IMR-90 (cell line): ENCODE data around the gene MCRS1. TPM values are rescaled to one million over a fixed set of nuclear protein-coding genes. Genes with fewer than 3 reads are reported as not detected.

Experiments
- ATAC-seq: fragments of 200-7000 bp; cut with Tn5 transposase; 2 replicates; pipeline ENCODE4 v1.9.1; 2020; ENCODE audit warnings: low read depth, mild to moderate bottlenecking, moderate library complexity
- BruUV-seq: library from RNA; stranded (reverse); fragments of 400-500 nt; replicated peaks from 2 replicates; lab custom pipeline; 2021; lab: Mats Ljungman, UMichigan
- CTCF ChIA-PET: fragments of 300-600 bp; formaldehyde crosslinking; extraction: SDS; loops from one replicate; lab custom pipeline; 2021; ENCODE audit warnings: antibody characterized with exemption; lab: Yijun Ruan, JAX
- POLR2A ChIA-PET: fragments of 300-600 bp; sonication (Branson Sonifier 250); formaldehyde crosslinking; loops from one replicate; lab custom pipeline; 2022; ENCODE audit warnings: antibody characterized with exemption; ENCODE audit not compliant: unreplicated experiment; lab: Charles Lee
- DNase-seq: peaks from one replicate; pipeline ENCODE4 v3.0.0; 2013
- H2AFZ ChIP-seq: replicated peaks from 2 replicates; pipeline ENCODE3; 2013; ENCODE audit warnings: low read length, mild to moderate bottlenecking; ENCODE audit not compliant: poor library complexity
- H2AK5ac ChIP-seq: 2 replicates; pipeline ENCODE4 v1.6.1; 2013; ENCODE audit warnings: low read depth, low read length, inconsistent platforms
- H2AK9ac ChIP-seq: replicated peaks from 2 replicates; pipeline ENCODE3; 2013; ENCODE audit warnings: mild to moderate bottlenecking, low read depth, low read length, moderate library complexity; ENCODE audit not compliant: poor library complexity
- H2BK120ac ChIP-seq: 2 replicates; pipeline ENCODE4 v1.6.1; 2013; ENCODE audit warnings: low read depth, low read length, inconsistent platforms
- H2BK15ac ChIP-seq: 3 replicates; pipeline ENCODE4 v1.6.1; 2013; ENCODE audit warnings: low read depth, low read length, inconsistent platforms
- H2BK20ac ChIP-seq: 2 replicates; pipeline ENCODE4 v1.6.1; 2013; ENCODE audit warnings: low read depth, mild to moderate bottlenecking, inconsistent platforms, low read length, moderate library complexity
- H2BK5ac ChIP-seq: 2 replicates; pipeline ENCODE4 v1.6.1; 2013; ENCODE audit warnings: mild to moderate bottlenecking, low read depth, low read length, inconsistent platforms; ENCODE audit not compliant: poor library complexity, severe bottlenecking
- H3K14ac ChIP-seq: replicated peaks from 2 replicates; pipeline ENCODE4 v1.6.1; 2013; ENCODE audit warnings: low read depth, low read length, inconsistent platforms
- H3K18ac ChIP-seq: 2 replicates; pipeline ENCODE4 v1.6.1; 2013; ENCODE audit warnings: low read depth, low read length, control low read depth
- H3K23ac ChIP-seq: 2 replicates; pipeline ENCODE4 v1.6.1; 2013; ENCODE audit warnings: low read depth, low read length, inconsistent platforms
- H3K27ac ChIP-seq: 2 replicates; pipeline ENCODE4 v1.5.1; 2013; ENCODE audit warnings: mild to moderate bottlenecking, control low read depth, low read length; ENCODE audit not compliant: insufficient read depth
- H3K27me3 ChIP-seq: 2 replicates; pipeline ENCODE4 v1.6.1; 2013; ENCODE audit warnings: low read length; ENCODE audit not compliant: control insufficient read depth, insufficient read depth
- H3K36me3 ChIP-seq: 2 replicates; pipeline ENCODE4 v1.6.1; 2013; ENCODE audit warnings: low read length, mixed read lengths; ENCODE audit not compliant: control insufficient read depth, insufficient read depth
- H3K4ac ChIP-seq: 2 replicates; pipeline ENCODE4 v1.6.1; 2013; ENCODE audit warnings: low read depth, low read length, inconsistent platforms
- H3K4me1 ChIP-seq: 2 replicates; pipeline ENCODE4 v1.6.1; 2013; ENCODE audit warnings: low read length, mixed read lengths; ENCODE audit not compliant: control insufficient read depth, insufficient read depth
- H3K4me2 ChIP-seq: 2 replicates; pipeline ENCODE4 v1.6.1; 2013; ENCODE audit warnings: low read depth, mild to moderate bottlenecking, control low read depth, low read length, moderate library complexity
- H3K4me3 ChIP-seq: 2 replicates; pipeline ENCODE4 v1.5.1; 2013; ENCODE audit warnings: low read depth, mild to moderate bottlenecking, control low read depth, low read length, moderate library complexity; ENCODE audit not compliant: insufficient read depth
- H3K56ac ChIP-seq: 2 replicates; pipeline ENCODE4 v1.6.1; 2013; ENCODE audit warnings: low read length, inconsistent platforms; ENCODE audit not compliant: insufficient read depth; ENCODE audit errors: extremely low read depth
- H3K79me1 ChIP-seq, 2 experiments: 2 replicates each; pipeline ENCODE4 v1.6.1; 2013; ENCODE audit warnings: low read length in 2 of 2, inconsistent platforms in 1 of 2, low read depth in 1 of 2
- H3K9ac ChIP-seq: 2 replicates; pipeline ENCODE4 v1.6.1; 2013; ENCODE audit warnings: low read depth, low read length, control low read depth
- H3K9me1 ChIP-seq: 2 replicates; pipeline ENCODE4 v1.6.1; 2013; ENCODE audit warnings: low read length, inconsistent platforms; ENCODE audit not compliant: insufficient read depth
- H3K9me3 ChIP-seq: 2 replicates; pipeline ENCODE4 v1.6.1; 2013; ENCODE audit warnings: low read length; ENCODE audit not compliant: control insufficient read depth, insufficient read depth
- H4K20me1 ChIP-seq: 2 replicates; pipeline ENCODE4 v1.6.1; 2013; ENCODE audit warnings: low read length, inconsistent platforms; ENCODE audit not compliant: insufficient read depth
- H4K5ac ChIP-seq: 2 replicates; pipeline ENCODE4 v1.6.1; 2013; ENCODE audit warnings: mild to moderate bottlenecking, low read depth, low read length, control low read depth
- H4K8ac ChIP-seq, 2 experiments: 2 replicates each; pipeline ENCODE4 v1.6.1; 2013; ENCODE audit warnings: low read depth in 2 of 2, low read length in 2 of 2, control low read depth in 1 of 2, inconsistent platforms in 1 of 2
- H4K91ac ChIP-seq: 2 replicates; pipeline ENCODE4 v1.6.1; 2013; ENCODE audit warnings: low read depth, low read length, inconsistent platforms; ENCODE audit not compliant: insufficient read depth
- BHLHE40 ChIP-seq: fragments of 150-350 bp; IDR thresholded peaks from 2 replicates; pipeline ENCODE4 v1.6.1; 2016; ENCODE audit warnings: mild to moderate bottlenecking, low read depth, low read length
- CEBPB ChIP-seq: IDR thresholded peaks from 2 replicates; pipeline ENCODE4 v1.6.1; 2012; ENCODE audit warnings: low read depth, low read length, improper control_type of control experiment
- CHD1 ChIP-seq: IDR thresholded peaks from 2 replicates; pipeline ENCODE4 v1.6.1; 2012; ENCODE audit warnings: low read depth, low read length, improper control_type of control experiment
- CTCF ChIP-seq: conservative IDR thresholded peaks from 2 replicates; pipeline ENCODE4 v1.5.1; 2012; ENCODE audit warnings: mild to moderate bottlenecking, low read depth, low read length, improper control_type of control experiment
- ELK1 ChIP-seq: fragments of 150-350 bp; IDR thresholded peaks from 2 replicates; pipeline ENCODE4 v1.6.1; 2016; ENCODE audit warnings: low read depth, mild to moderate bottlenecking, low read length, moderate library complexity, borderline replicate concordance
- FOS ChIP-seq: fragments of 150-350 bp; IDR thresholded peaks from 2 replicates; pipeline ENCODE4 v1.6.1; 2016; ENCODE audit warnings: low read depth, low read length
- MAFK ChIP-seq: IDR thresholded peaks from 2 replicates; pipeline ENCODE4 v1.6.1; 2012; ENCODE audit warnings: low read depth, low read length, improper control_type of control experiment
- MAZ ChIP-seq: IDR thresholded peaks from 2 replicates; pipeline ENCODE4 v1.6.1; 2012; ENCODE audit warnings: low read depth, mild to moderate bottlenecking, low read length, improper control_type of control experiment, moderate library complexity, borderline replicate concordance
- MXI1 ChIP-seq: IDR thresholded peaks from 2 replicates; pipeline ENCODE4 v1.6.1; 2012; ENCODE audit warnings: low read depth, mild to moderate bottlenecking, low read length, moderate library complexity, borderline replicate concordance
- NFE2L2 ChIP-seq: fragments of 150-350 bp; IDR thresholded peaks from 2 replicates; pipeline ENCODE4 v1.6.1; 2016; ENCODE audit warnings: low read depth, mild to moderate bottlenecking, low read length
- POLR2A ChIP-seq: IDR thresholded peaks from 2 replicates; pipeline ENCODE4 v1.6.1; 2012; ENCODE audit warnings: mild to moderate bottlenecking, low read depth, low read length
- RAD21 ChIP-seq: IDR thresholded peaks from 2 replicates; pipeline ENCODE4 v1.6.1; 2012; ENCODE audit warnings: low read length, improper control_type of control experiment
- RCOR1 ChIP-seq: IDR thresholded peaks from 2 replicates; pipeline ENCODE4 v1.6.1; 2012; ENCODE audit warnings: mild to moderate bottlenecking, low read length, improper control_type of control experiment; ENCODE audit not compliant: insufficient replicate concordance
- SMC3 ChIP-seq: fragments of 150-350 bp; IDR thresholded peaks from 2 replicates; pipeline ENCODE4 v1.6.1; 2016; ENCODE audit warnings: low read depth, mild to moderate bottlenecking, antibody characterized with exemption, low read length, moderate library complexity
- WGBS, 2 experiments: methylation state at CpG; one replicate each; pipeline versions ENCODE4 v1.1.5 to v1.1.7; 2013; ENCODE audit warnings: missing lambda C conversion rate in 2 of 2; ENCODE audit not compliant: insufficient read length in 1 of 2; ENCODE audit errors: extremely low coverage in 2 of 2; 5-methylcytosine and 5-hydroxymethylcytosine counted together
- dilution Hi-C: fragments of 300-500 bp; cut with HindIII; formaldehyde crosslinking; loops from one replicate; pipeline ENCODE4 v1.14.3; 2018; ENCODE audit warnings: low sequenced_read_pairs; ENCODE audit not compliant: unreplicated experiment
- in situ Hi-C: fragments of 300-500 bp; cut with MboI; formaldehyde crosslinking; loops from 3 replicates; pipeline ENCODE4 v1.14.3; 2019; ENCODE audit warnings: low sequenced_read_pairs, inconsistent platforms, mixed read lengths
- intact Hi-C: fragments of 100-400 bp; cut with micrococcal nuclease; formaldehyde crosslinking; loops from 2 replicates; pipeline ENCODE4 v1.10.0; 2022
- polyA plus RNA-seq, 3 experiments: library from polyadenylated mRNA; depleted of rRNA; stranded (reverse); fragments of >200 nt; gene quantifications; 2 replicates each; pipeline ENCODE4 v1.2.3, GENCODE V29; 2012; ENCODE audit warnings: low replicate concordance in 1 of 3
- total RNA-seq: library from RNA; depleted of rRNA; stranded (reverse); fragments of >200 nt; gene quantifications from 2 replicates; pipeline ENCODE4 v1.2.3, GENCODE V29; 2012
- TF ChIP-seq, protein P1 (sequence below): fragments of 150-350 bp; IDR thresholded peaks from 2 replicates; pipeline ENCODE4 v1.6.1; 2017; ENCODE audit warnings: mild to moderate bottlenecking, antibody characterized with exemption, low read length, low read depth

The MCRS1 gene
- total and polyA plus RNA-seq, 2 of the 4 experiments (the other 2 are of a cell fraction): 72.9 to 73.2 TPM

GRCh38 chr12:49560695-49561094 lies 7.2 kb downstream of the MCRS1 start:
- Histone ChIP-seq H2BK120ac (no peak overlapping the region), H2BK15ac (no peak overlapping the region), H3K14ac (no peak overlapping the region), H4K20me1 (no peaks in the 10 kb centered on the region), H3K18ac (no peak overlapping the region), H4K5ac (no peak overlapping the region), H3K4me2 (no peak overlapping the region), H2AK9ac (no peak overlapping the region), H4K91ac (no peak overlapping the region), H3K27ac (no peak overlapping the region), H2BK5ac (no peak overlapping the region), H3K9me3 (no peaks in the 10 kb centered on the region), H2BK20ac (no peak overlapping the region), H3K9ac (no peak overlapping the region), H3K4ac (no peak overlapping the region), H3K4me1 (no peaks in the 10 kb centered on the region), H4K8ac (no peak overlapping the region), H3K36me3 (peaks cover 62% of the 10 kb centered on the region), H3K27me3 (no peaks in the 10 kb centered on the region), H2AFZ (no peak overlapping the region), H2AK5ac (no peak overlapping the region), H3K4me3 (no peak overlapping the region), H3K56ac (no peak overlapping the region), H3K79me1 (peaks cover 7 to 10% of the 10 kb centered on the region in 2 experiments), H3K9me1 (no peaks in the 10 kb centered on the region), H3K23ac (no peak overlapping the region)
- dilution Hi-C loops (no loop called here), in situ Hi-C loops (no loop called here), intact Hi-C loops (no loop called here)
- WGBS, 2 experiments: 100% methylated on average over 1 of the region's 7 CpGs; no CpG with 5 or more reads in 1 of the 2 experiments
- TF ChIP-seq POLR2A: no peak
- no peak for TF ChIP-seq MXI1
- TF ChIP-seq BHLHE40: no peak
- no peak for TF ChIP-seq MAZ
- TF ChIP-seq, protein P1, sequence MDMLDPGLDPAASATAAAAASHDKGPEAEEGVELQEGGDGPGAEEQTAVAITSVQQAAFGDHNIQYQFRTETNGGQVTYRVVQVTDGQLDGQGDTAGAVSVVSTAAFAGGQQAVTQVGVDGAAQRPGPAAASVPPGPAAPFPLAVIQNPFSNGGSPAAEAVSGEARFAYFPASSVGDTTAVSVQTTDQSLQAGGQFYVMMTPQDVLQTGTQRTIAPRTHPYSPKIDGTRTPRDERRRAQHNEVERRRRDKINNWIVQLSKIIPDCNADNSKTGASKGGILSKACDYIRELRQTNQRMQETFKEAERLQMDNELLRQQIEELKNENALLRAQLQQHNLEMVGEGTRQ: no peak
- no peak for TF ChIP-seq NFE2L2
- no peak for TF ChIP-seq CHD1
- no peak for TF ChIP-seq CEBPB
- no peak for TF ChIP-seq RCOR1
- no peak for TF ChIP-seq ELK1
- no peak for TF ChIP-seq MAFK
- no peak for TF ChIP-seq SMC3
- TF ChIP-seq RAD21: no peak
- TF ChIP-seq FOS: no peak
- no peak for TF ChIP-seq CTCF
- CTCF ChIA-PET: no interaction called here
- POLR2A ChIA-PET: no interaction called here
- BruUV-seq: no TSS peak
- no peak for DNase-seq
- ATAC-seq: no peak
